Liver (tissue), 3 donors: Measurements from ENCODE around the gene EXOG.

Experiments
- FOXA1 ChIP-seq: IDR thresholded peaks from 2 replicates; pipeline ENCODE4 v1.6.1; 2016; ENCODE audit warnings: antibody characterized with exemption
- GABPA ChIP-seq, 2 donors: IDR thresholded peaks in 1 of 2; conservative IDR thresholded peaks in 1 of 2; 2 replicates each; pipeline ENCODE4 v1.6.1; 2016; ENCODE audit warnings: antibody characterized with exemption in 2 of 2, mild to moderate bottlenecking in 1 of 2, moderate library complexity in 1 of 2
- JUND ChIP-seq, 2 donors: IDR thresholded peaks; 2 replicates each; pipeline ENCODE4 v1.6.1; 2016; ENCODE audit warnings: antibody characterized with exemption in 2 of 2
- RAD21 ChIP-seq, 2 donors: IDR thresholded peaks; 2 replicates each; pipeline ENCODE4 v1.6.1; 2016; ENCODE audit warnings: antibody characterized with exemption in 2 of 2, mild to moderate bottlenecking in 2 of 2
- RXRA ChIP-seq, 2 donors: IDR thresholded peaks; 2 replicates each; pipeline ENCODE4 v1.6.1; 2017 to 2018; ENCODE audit warnings: antibody characterized with exemption in 2 of 2, mild to moderate bottlenecking in 1 of 2
- TAF1 ChIP-seq: conservative IDR thresholded peaks from 2 replicates; pipeline ENCODE4 v1.6.1; 2016; ENCODE audit warnings: antibody characterized with exemption, mild to moderate bottlenecking
- YY1 ChIP-seq: IDR thresholded peaks from 2 replicates; pipeline ENCODE4 v1.6.1; 2016; ENCODE audit warnings: antibody characterized with exemption, mild to moderate bottlenecking
- TF ChIP-seq, protein P1 (sequence below): fragments of 150-350 bp; IDR thresholded peaks from 2 replicates; pipeline ENCODE4 v1.5.1; 2017; ENCODE audit warnings: improper control_type of control experiment, low read depth, low read length; ENCODE audit not compliant: missing input control
- TF ChIP-seq, protein P2 (sequence below): IDR thresholded peaks from 2 replicates; pipeline ENCODE4 v1.6.1; 2016; ENCODE audit warnings: antibody characterized with exemption
- TF ChIP-seq, protein P3 (sequence below): IDR thresholded peaks from 2 replicates; pipeline ENCODE4 v1.6.1; 2016; ENCODE audit warnings: antibody characterized with exemption
- TF ChIP-seq, protein P4 (sequence below): IDR thresholded peaks from 2 replicates; pipeline ENCODE4 v1.6.1; 2016; ENCODE audit warnings: antibody characterized with exemption, mild to moderate bottlenecking
- donor health status: healthy.
- donor health status: healthy.

DNA sequence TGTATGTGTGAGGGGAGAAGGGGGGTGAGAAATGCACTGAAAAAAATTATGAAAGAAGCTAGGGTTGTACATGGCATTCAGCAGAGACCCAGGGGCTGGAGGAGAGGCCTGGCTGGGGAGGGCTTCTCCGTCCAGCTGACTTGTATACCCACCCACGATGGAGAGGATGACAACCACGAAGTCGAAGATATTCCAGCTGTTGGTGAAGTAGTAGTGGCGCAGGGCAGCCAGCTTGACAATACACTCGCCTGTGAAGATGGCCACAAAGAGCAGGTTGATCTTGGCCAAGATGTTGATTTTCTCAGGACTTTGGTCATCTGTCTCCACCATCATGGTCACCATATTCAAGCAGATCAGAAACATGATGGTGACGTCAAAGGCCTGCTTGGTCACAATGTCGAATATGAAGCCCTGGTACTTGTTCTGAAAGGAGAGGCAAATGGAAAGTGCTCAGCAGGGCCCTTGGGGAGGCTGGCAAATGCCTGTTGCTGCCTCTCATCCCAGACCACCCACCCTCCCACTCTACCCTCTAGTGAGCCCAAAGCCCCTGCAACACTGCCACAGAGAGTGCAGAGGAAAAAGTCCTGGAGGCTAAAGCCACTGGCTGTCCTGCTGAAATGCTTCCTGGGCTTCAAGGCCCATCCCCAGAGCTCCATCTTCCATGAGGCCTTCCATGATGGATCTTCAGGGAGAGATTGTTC is 58.1 kb downstream of the EXOG start:
- TF ChIP-seq, protein P1, sequence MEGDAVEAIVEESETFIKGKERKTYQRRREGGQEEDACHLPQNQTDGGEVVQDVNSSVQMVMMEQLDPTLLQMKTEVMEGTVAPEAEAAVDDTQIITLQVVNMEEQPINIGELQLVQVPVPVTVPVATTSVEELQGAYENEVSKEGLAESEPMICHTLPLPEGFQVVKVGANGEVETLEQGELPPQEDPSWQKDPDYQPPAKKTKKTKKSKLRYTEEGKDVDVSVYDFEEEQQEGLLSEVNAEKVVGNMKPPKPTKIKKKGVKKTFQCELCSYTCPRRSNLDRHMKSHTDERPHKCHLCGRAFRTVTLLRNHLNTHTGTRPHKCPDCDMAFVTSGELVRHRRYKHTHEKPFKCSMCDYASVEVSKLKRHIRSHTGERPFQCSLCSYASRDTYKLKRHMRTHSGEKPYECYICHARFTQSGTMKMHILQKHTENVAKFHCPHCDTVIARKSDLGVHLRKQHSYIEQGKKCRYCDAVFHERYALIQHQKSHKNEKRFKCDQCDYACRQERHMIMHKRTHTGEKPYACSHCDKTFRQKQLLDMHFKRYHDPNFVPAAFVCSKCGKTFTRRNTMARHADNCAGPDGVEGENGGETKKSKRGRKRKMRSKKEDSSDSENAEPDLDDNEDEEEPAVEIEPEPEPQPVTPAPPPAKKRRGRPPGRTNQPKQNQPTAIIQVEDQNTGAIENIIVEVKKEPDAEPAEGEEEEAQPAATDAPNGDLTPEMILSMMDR, result no peak
- TF ChIP-seq TAF1 (no peak), JUND (IDR thresholded peaks at IDR 0.05) (no peak), RXRA (IDR thresholded peaks at IDR 0.05) (no peak), GABPA (IDR thresholded peaks at IDR 0.05 in 1 of 2, conservative IDR thresholded peaks at IDR 0.05 in 1 of 2) (no peak), FOXA1 (no peak), YY1 (no peak), RAD21 (IDR thresholded peaks at IDR 0.05) (no peak)
- TF ChIP-seq, protein P2, sequence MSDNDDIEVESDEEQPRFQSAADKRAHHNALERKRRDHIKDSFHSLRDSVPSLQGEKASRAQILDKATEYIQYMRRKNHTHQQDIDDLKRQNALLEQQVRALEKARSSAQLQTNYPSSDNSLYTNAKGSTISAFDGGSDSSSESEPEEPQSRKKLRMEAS, result no peak
- TF ChIP-seq, protein P3, sequence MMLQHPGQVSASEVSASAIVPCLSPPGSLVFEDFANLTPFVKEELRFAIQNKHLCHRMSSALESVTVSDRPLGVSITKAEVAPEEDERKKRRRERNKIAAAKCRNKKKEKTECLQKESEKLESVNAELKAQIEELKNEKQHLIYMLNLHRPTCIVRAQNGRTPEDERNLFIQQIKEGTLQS, result no peak
- TF ChIP-seq, protein P4, sequence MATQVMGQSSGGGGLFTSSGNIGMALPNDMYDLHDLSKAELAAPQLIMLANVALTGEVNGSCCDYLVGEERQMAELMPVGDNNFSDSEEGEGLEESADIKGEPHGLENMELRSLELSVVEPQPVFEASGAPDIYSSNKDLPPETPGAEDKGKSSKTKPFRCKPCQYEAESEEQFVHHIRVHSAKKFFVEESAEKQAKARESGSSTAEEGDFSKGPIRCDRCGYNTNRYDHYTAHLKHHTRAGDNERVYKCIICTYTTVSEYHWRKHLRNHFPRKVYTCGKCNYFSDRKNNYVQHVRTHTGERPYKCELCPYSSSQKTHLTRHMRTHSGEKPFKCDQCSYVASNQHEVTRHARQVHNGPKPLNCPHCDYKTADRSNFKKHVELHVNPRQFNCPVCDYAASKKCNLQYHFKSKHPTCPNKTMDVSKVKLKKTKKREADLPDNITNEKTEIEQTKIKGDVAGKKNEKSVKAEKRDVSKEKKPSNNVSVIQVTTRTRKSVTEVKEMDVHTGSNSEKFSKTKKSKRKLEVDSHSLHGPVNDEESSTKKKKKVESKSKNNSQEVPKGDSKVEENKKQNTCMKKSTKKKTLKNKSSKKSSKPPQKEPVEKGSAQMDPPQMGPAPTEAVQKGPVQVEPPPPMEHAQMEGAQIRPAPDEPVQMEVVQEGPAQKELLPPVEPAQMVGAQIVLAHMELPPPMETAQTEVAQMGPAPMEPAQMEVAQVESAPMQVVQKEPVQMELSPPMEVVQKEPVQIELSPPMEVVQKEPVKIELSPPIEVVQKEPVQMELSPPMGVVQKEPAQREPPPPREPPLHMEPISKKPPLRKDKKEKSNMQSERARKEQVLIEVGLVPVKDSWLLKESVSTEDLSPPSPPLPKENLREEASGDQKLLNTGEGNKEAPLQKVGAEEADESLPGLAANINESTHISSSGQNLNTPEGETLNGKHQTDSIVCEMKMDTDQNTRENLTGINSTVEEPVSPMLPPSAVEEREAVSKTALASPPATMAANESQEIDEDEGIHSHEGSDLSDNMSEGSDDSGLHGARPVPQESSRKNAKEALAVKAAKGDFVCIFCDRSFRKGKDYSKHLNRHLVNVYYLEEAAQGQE, result no peak
